HG03095 (cell line): ENCODE results near the gene MPP2.
"Not testable (repeated sequence)": the region's sequence is repeated elsewhere in the genome, so short reads cannot be mapped to it uniquely, and the experiment has no call there.

Source experiments
- ATAC-seq: cut with Tn5 transposase; IDR thresholded peaks from one replicate; pipeline ENCODE4 v1.9.1; 2021; ENCODE audit warnings: moderate library complexity; ENCODE audit not compliant: unreplicated experiment

Gene MPP2

GRCh38 chr17:43905400-43905984 lies 1.8 kb downstream of the MPP2 start:
- ATAC-seq, result no peak

- no peak for ATAC-seq
Measured at GRCh38 chr17:43901861-43902589, 5.3 kb downstream of the MPP2 start.

- no peak for ATAC-seq
Measured at GRCh38 chr17:43900858-43901754, 6.2 kb downstream of the MPP2 start.

GRCh38 chr17:43900183-43900857 lies 7.0 kb downstream of the MPP2 start:
- peak; percentile 65 for ATAC-seq

- no peak for ATAC-seq
Measured at GRCh38 chr17:43898446-43898845, 8.9 kb downstream of the MPP2 start.

- no peak for ATAC-seq
Measured at GRCh38 chr17:43897831-43898230, 9.5 kb downstream of the MPP2 start.

GRCh38 chr17:43894494-43894893 lies 12.8 kb downstream of the MPP2 start:
- ATAC-seq, result not testable (repeated sequence)

- no peak for ATAC-seq
Measured at GRCh38 chr17:43892647-43892952, 14.7 kb downstream of the MPP2 start.

GRCh38 chr17:43891851-43892646 lies 15.3 kb downstream of the MPP2 start:
- no peak for ATAC-seq

- no peak for ATAC-seq
Measured at GRCh38 chr17:43890240-43890639, 17.1 kb downstream of the MPP2 start.

GRCh38 chr17:43888548-43888947 lies 18.8 kb downstream of the MPP2 start:
- ATAC-seq, result no peak

- ATAC-seq, result no peak
Measured at GRCh38 chr17:43882761-43883415, 24.4 kb downstream of the MPP2 start.

GRCh38 chr17:43881758-43882505 lies 25.4 kb downstream of the MPP2 start:
- no peak for ATAC-seq

- no peak for ATAC-seq
Measured at GRCh38 chr17:43881181-43881580, 26.2 kb downstream of the MPP2 start.

GRCh38 chr17:43880420-43880991 lies 26.8 kb downstream of the MPP2 start:
- no peak for ATAC-seq

GRCh38 chr17:43879723-43880419 lies 27.5 kb downstream of the MPP2 start:
- ATAC-seq, result no peak

- ATAC-seq, result no peak
Measured at GRCh38 chr17:43878260-43879175, 28.8 kb downstream of the MPP2 start.
